Vagina (tissue), 2 donors: ENCODE results near the gene GINS1. TPM values are rescaled to one million over a fixed set of nuclear protein-coding genes. Genes with fewer than 3 reads are reported as not detected.

Source experiments
- DNase-seq, 2 donors: peaks; one replicate each; pipeline ENCODE4 v3.0.0-alpha.2; 2017; ENCODE audit errors: extremely low spot score in 2 of 2
- H3K27ac ChIP-seq: fragments of 200-600 bp; sonication (generic); one replicate; pipeline ENCODE4 v1.5.1; 2019
- H3K27me3 ChIP-seq: fragments of 200-600 bp; sonication (generic); one replicate; pipeline ENCODE4 v1.5.1; 2019
- H3K36me3 ChIP-seq, 2 donors: fragments of 200-600 bp; sonication (generic); one replicate each; pipeline ENCODE4 v1.5.1; 2017 to 2019
- H3K4me1 ChIP-seq: fragments of 200-600 bp; sonication (generic); one replicate; pipeline ENCODE4 v1.5.1; 2019
- H3K4me3 ChIP-seq, 2 donors: fragments of 200-600 bp; sonication (generic); 1 replicate in 1 of 2; 2 replicates in 1 of 2; pipeline ENCODE4 v1.5.1; 2016 to 2019
- H3K9me3 ChIP-seq: fragments of 200-600 bp; sonication (generic); one replicate; pipeline ENCODE4 v1.5.1; 2019
- CTCF ChIP-seq, 3 experiments: fragments of 450-650 bp in 2 of 3; fragments of 200-600 bp in 1 of 3; sonication (generic) in 1 of 3; IDR thresholded peaks; one replicate each; pipeline ENCODE4 v1.5.1; 2017 to 2019; ENCODE audit warnings: antibody characterized with exemption in 3 of 3, mild to moderate bottlenecking in 2 of 3, moderate library complexity in 2 of 3
- POLR2A ChIP-seq, 2 donors: fragments of 450-650 bp; IDR thresholded peaks; one replicate each; pipeline ENCODE4 v1.6.1; 2017; ENCODE audit warnings: antibody characterized with exemption in 2 of 2, mild to moderate bottlenecking in 2 of 2, moderate library complexity in 2 of 2
- POLR2AphosphoS5 ChIP-seq, 2 donors: sonication (generic); formaldehyde crosslinking; IDR thresholded peaks; one replicate each; pipeline ENCODE4 v1.9.0; 2017; ENCODE audit warnings: antibody characterized with exemption in 2 of 2, mild to moderate bottlenecking in 2 of 2, low read depth in 1 of 2; ENCODE audit not compliant: insufficient read depth in 1 of 2
- intact Hi-C: fragments of 100-400 bp; cut with DNase I; formaldehyde crosslinking; loops from one replicate; pipeline ENCODE4 v1.15.1; 2023
- total RNA-seq: library from RNA; depleted of rRNA; stranded (reverse); fragments of >200 nt; gene quantifications from one replicate; pipeline ENCODE4 v1.2.3, GENCODE V29; 2016

GINS1 gene
- total RNA-seq, 1 donor from 2014 or later: 2.0 TPM

- TF ChIP-seq POLR2AphosphoS5 (IDR thresholded peaks at IDR 0.05; ENCODE audit: insufficient read depth in 1 of 2, low read depth in 1 of 2) (no peak), CTCF (IDR thresholded peaks at IDR 0.05) (no peak), POLR2A (IDR thresholded peaks at IDR 0.05) (no peak)
- Histone ChIP-seq H3K4me3 (no peak overlapping the region), H3K27ac (no peak overlapping the region), H3K9me3 (peaks cover 7% of the 10 kb centered on the region), H3K4me1 (no peaks in the 10 kb centered on the region), H3K27me3 (no peaks in the 10 kb centered on the region), H3K36me3 (no peaks in the 10 kb centered on the region)
- no peak for DNase-seq
- intact Hi-C loops: no loop called here
These were observed 4.9 kb upstream of the GINS1 start for GRCh38 chr20:25402583-25402982.

- no peaks in the 10 kb centered on the region for H3K27me3 ChIP-seq
- intact Hi-C loops: no loop called here
- peak in 1 of 2 donors; percentile 19 for DNase-seq
- H3K27ac ChIP-seq: peak overlapping the region; percentile 21
- H3K9me3 ChIP-seq: no peaks in the 10 kb centered on the region
- TF ChIP-seq CTCF (IDR thresholded peaks at IDR 0.05): no peak
- no peak for TF ChIP-seq POLR2A (IDR thresholded peaks at IDR 0.05)
- no peak for TF ChIP-seq POLR2AphosphoS5 (IDR thresholded peaks at IDR 0.05; ENCODE audit: insufficient read depth in 1 of 2, low read depth in 1 of 2)
- no peaks in the 10 kb centered on the region for H3K36me3 ChIP-seq
- H3K4me3 ChIP-seq: peak overlapping the region; percentile 50 to 69
- peaks cover 12% of the 10 kb centered on the region for H3K4me1 ChIP-seq
These were observed 686 bp downstream of the GINS1 start for GRCh38 chr20:25408170-25408547.

GRCh38 chr20:25408890-25409289, 1.4 kb downstream of the GINS1 start:
- TF ChIP-seq POLR2AphosphoS5 (IDR thresholded peaks at IDR 0.05; ENCODE audit: insufficient read depth in 1 of 2, low read depth in 1 of 2) (no peak), CTCF (IDR thresholded peaks at IDR 0.05) (no peak), POLR2A (IDR thresholded peaks at IDR 0.05) (no peak)
- no peaks in the 10 kb centered on the region for H3K27me3 ChIP-seq
- no peaks in the 10 kb centered on the region for H3K36me3 ChIP-seq
- H3K4me1 ChIP-seq: peaks cover 12% of the 10 kb centered on the region
- no peak overlapping the region for H3K27ac ChIP-seq
- intact Hi-C loops: no loop called here
- no peaks in the 10 kb centered on the region for H3K9me3 ChIP-seq
- peak in 1 of 2 donors; percentile 43 for DNase-seq
- no peak overlapping the region for H3K4me3 ChIP-seq

GRCh38 chr20:25418776-25419175, 11.3 kb downstream of the GINS1 start:
- TF ChIP-seq CTCF (IDR thresholded peaks at IDR 0.05) (no peak), POLR2A (IDR thresholded peaks at IDR 0.05) (no peak), POLR2AphosphoS5 (IDR thresholded peaks at IDR 0.05; ENCODE audit: insufficient read depth in 1 of 2, low read depth in 1 of 2) (no peak)
- no peaks in the 10 kb centered on the region for H3K9me3 ChIP-seq
- intact Hi-C loops: no loop called here

GRCh38 chr20:25421102-25421501, 13.6 kb downstream of the GINS1 start:
- Histone ChIP-seq H3K27me3 (no peaks in the 10 kb centered on the region), H3K4me1 (no peaks in the 10 kb centered on the region), H3K4me3 (no peak overlapping the region), H3K36me3 (no peaks in the 10 kb centered on the region), H3K9me3 (no peaks in the 10 kb centered on the region), H3K27ac (no peak overlapping the region)
- intact Hi-C loops: no loop called here
- no peak for TF ChIP-seq POLR2AphosphoS5 (IDR thresholded peaks at IDR 0.05; ENCODE audit: insufficient read depth in 1 of 2, low read depth in 1 of 2)
- DNase-seq: no peak

More at GRCh38 chr20:25418776-25419175, 11.3 kb downstream of the GINS1 start:
- DNase-seq: no peak
- H3K4me3 ChIP-seq: no peak overlapping the region
- H3K36me3 ChIP-seq: no peaks in the 10 kb centered on the region
- H3K27ac ChIP-seq: no peak overlapping the region
- H3K4me1 ChIP-seq: no peaks in the 10 kb centered on the region
- no peaks in the 10 kb centered on the region for H3K27me3 ChIP-seq
